Body of pancreas (tissue), 4 donors: ENCODE data around the gene TOPORS.

Source experiments
- CTCF ChIP-seq, 7 experiments: fragments of 450-650 bp in 4 of 7; fragments of 200-600 bp in 3 of 7; sonication (generic) in 3 of 7; IDR thresholded peaks; one replicate each; pipeline ENCODE4 v1.5.1; 2016 to 2019; ENCODE audit warnings: antibody characterized with exemption in 7 of 7
- POLR2A ChIP-seq, 3 donors: fragments of 450-650 bp; IDR thresholded peaks; one replicate each; pipeline ENCODE4 v1.6.1; 2016; ENCODE audit warnings: antibody characterized with exemption in 3 of 3, mild to moderate bottlenecking in 2 of 3

GRCh38 chr9:32574858-32575257 lies 22.5 kb upstream of the TOPORS start:
- TF ChIP-seq CTCF (IDR thresholded peaks at IDR 0.05) (no peak), POLR2A (IDR thresholded peaks at IDR 0.05) (no peak)
